Retinal pigment epithelial cell (primary cell): ENCODE data around the gene IMMT.

Experiments
- DNase-seq: peaks from one replicate; pipeline ENCODE4 v3.0.0-alpha.2; 2010; ENCODE audit warnings: low read depth
- H3K4me3 ChIP-seq: 2 replicates; pipeline ENCODE4 v1.5.1; 2011; ENCODE audit warnings: mild to moderate bottlenecking, low read length, control low read depth, moderate library complexity
- CTCF ChIP-seq: conservative IDR thresholded peaks from 2 replicates; pipeline ENCODE4 v1.5.1; 2011; ENCODE audit warnings: low read depth, low read length, control low read depth, inconsistent platforms

IMMT gene

DNA sequence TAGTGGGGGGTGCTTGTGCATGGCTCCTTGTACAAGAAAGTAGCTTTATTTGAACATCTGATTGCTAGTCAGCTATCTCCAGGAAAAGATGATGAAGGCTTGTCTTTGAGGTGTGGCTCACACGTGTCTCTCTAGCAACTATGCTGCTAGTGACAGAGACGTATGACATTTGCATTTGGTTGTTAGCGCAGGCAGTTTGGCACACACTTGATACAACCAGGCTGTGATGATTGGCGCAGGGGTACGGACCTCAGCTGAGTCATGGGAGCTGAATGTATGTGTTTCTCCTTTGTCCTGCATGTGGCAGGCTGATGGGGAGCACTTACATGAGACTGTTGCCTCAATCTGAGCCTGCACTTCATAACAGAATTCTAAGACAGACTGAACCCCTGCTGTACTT lies 59.6 kb downstream of the IMMT start:
- no peak overlapping the region for H3K4me3 ChIP-seq
- TF ChIP-seq CTCF: no peak
- no peak for DNase-seq

- no peak for TF ChIP-seq CTCF
- DNase-seq: no peak
- H3K4me3 ChIP-seq: no peak overlapping the region
Observed at GRCh38 chr2:86134709-86135108, 60.6 kb downstream of the IMMT start.

- H3K4me3 ChIP-seq: no peak overlapping the region
- DNase-seq: no peak
- TF ChIP-seq CTCF: no peak
Observed at GRCh38 chr2:86124683-86125082, 70.6 kb downstream of the IMMT start.

- no peak overlapping the region for H3K4me3 ChIP-seq
- TF ChIP-seq CTCF: no peak
- no peak for DNase-seq
Observed at GRCh38 chr2:86123328-86123925, 71.8 kb downstream of the IMMT start.

DNA sequence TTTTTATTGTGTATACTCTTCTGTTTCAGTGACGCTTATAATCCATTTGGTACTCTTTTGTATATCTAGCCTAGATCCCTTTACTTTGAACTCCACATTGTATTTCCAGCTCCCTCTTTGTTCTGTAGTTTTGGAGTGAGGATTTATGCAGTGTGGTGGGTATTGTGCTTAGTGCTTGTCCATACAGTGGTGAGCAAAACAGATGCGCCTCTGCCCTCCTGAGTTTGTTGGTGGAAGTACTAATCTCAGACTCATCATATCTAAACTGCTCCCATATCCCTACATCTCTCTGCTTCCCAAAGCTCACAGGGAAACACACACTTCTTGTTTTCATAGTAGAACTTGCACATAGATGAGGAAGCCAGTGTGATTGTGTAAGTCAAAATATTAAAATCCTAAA lies 77.1 kb downstream of the IMMT start:
- H3K4me3 ChIP-seq: no peak overlapping the region
- DNase-seq: no peak
- TF ChIP-seq CTCF: no peak

GRCh38 chr2:86107031-86107430 lies 88.2 kb downstream of the IMMT start:
- DNase-seq: no peak
- H3K4me3 ChIP-seq: peak overlapping the region; percentile 86
- no peak for TF ChIP-seq CTCF
